HG03571 (cell line): ENCODE data around the gene SLC5A6.

Experiments
- ATAC-seq: cut with Tn5 transposase; IDR thresholded peaks from one replicate; pipeline ENCODE4 v1.9.1; 2021; ENCODE audit not compliant: unreplicated experiment

SLC5A6 gene

GRCh38 chr2:27211943-27212625, at the start of gene SLC5A6, which contains the start of gene ATRAID:
SLC5A6 (minus strand) TSS chr2:27212268; CDS start chr2:27207650, 4,618 bp downstream.
ATRAID (plus strand) TSS chr2:27212041; CDS start chr2:27212369, 328 bp downstream.
- ATAC-seq = peak; percentile 80

- ATAC-seq = no peak
Observed at GRCh38 chr2:27261241-27261925, 49.3 kb upstream of the SLC5A6 start.

- ATAC-seq = no peak
Observed at GRCh38 chr2:27258051-27258450, 46.0 kb upstream of the SLC5A6 start.

GRCh38 chr2:27256855-27257454, 44.9 kb upstream of the SLC5A6 start:
- no peak for ATAC-seq

- no peak for ATAC-seq
Observed at GRCh38 chr2:27255660-27256059, 43.6 kb upstream of the SLC5A6 start.

- no peak for ATAC-seq
Observed at GRCh38 chr2:27255187-27255586, 43.1 kb upstream of the SLC5A6 start.

- ATAC-seq = no peak
Observed at GRCh38 chr2:27251766-27252165, 39.7 kb upstream of the SLC5A6 start.

GRCh38 chr2:27250652-27251379, 38.7 kb upstream of the SLC5A6 start:
- no peak for ATAC-seq

GRCh38 chr2:27249891-27250651, 38.0 kb upstream of the SLC5A6 start:
- ATAC-seq = no peak

GRCh38 chr2:27249159-27249890, 37.3 kb upstream of the SLC5A6 start:
- no peak for ATAC-seq

GRCh38 chr2:27247893-27248292, 35.8 kb upstream of the SLC5A6 start:
- ATAC-seq = no peak

- no peak for ATAC-seq
Observed at GRCh38 chr2:27245626-27246025, 33.6 kb upstream of the SLC5A6 start.

GRCh38 chr2:27245116-27245515, 33.0 kb upstream of the SLC5A6 start:
- no peak for ATAC-seq

- ATAC-seq = no peak
Observed at GRCh38 chr2:27243391-27244130, 31.5 kb upstream of the SLC5A6 start.

GRCh38 chr2:27242614-27242951, 30.5 kb upstream of the SLC5A6 start:
- ATAC-seq = no peak

- ATAC-seq = no peak
Observed at GRCh38 chr2:27241761-27242613, 29.9 kb upstream of the SLC5A6 start.

- ATAC-seq = no peak
Observed at GRCh38 chr2:27240406-27240805, 28.3 kb upstream of the SLC5A6 start.

- ATAC-seq = no peak
Observed at GRCh38 chr2:27238976-27239375, 26.9 kb upstream of the SLC5A6 start.
